Kidney (tissue), 14 donors: ENCODE results near the gene RAB3C. TPM values are rescaled to one million over a fixed set of nuclear protein-coding genes. Genes with fewer than 3 reads are reported as not detected.

Experiments
- DNase-seq, 5 donors: peaks; one replicate each; pipeline ENCODE4 v3.0.0-alpha.2; 2013 to 2020
- FAIRE-seq: peaks from 2 replicates; lab custom pipeline; 2012; peaks lifted over from hg19 to GRCh38; lab: Jason Lieb, UNC
- H3K27ac ChIP-seq, 2 donors: one replicate each; pipeline ENCODE4 v1.7.0; 2013; ENCODE audit warnings: low read depth in 2 of 2, low read length in 2 of 2, inconsistent platforms in 1 of 2
- H3K27me3 ChIP-seq: one replicate; pipeline ENCODE4 v1.7.1; 2013; ENCODE audit warnings: low read length, inconsistent platforms; ENCODE audit not compliant: control insufficient read depth, insufficient read depth
- H3K36me3 ChIP-seq, 3 donors: one replicate each; pipeline versions ENCODE4 v1.7.0 to v1.7.1; 2013; ENCODE audit warnings: low read length in 3 of 3, control low read depth in 1 of 3, inconsistent platforms in 1 of 3; ENCODE audit not compliant: insufficient read depth in 3 of 3, control insufficient read depth in 2 of 3
- H3K4me1 ChIP-seq, 3 donors: one replicate each; pipeline versions ENCODE4 v1.7.0 to v1.7.1; 2013; ENCODE audit warnings: low read length in 3 of 3, inconsistent platforms in 1 of 3, low read depth in 1 of 3; ENCODE audit not compliant: control insufficient read depth in 2 of 3, insufficient read depth in 2 of 3
- H3K4me3 ChIP-seq, 3 donors: one replicate each; pipeline versions ENCODE4 v1.7.0 to v1.8.1; 2013; ENCODE audit warnings: low read length in 3 of 3, control low read depth in 1 of 3, inconsistent platforms in 1 of 3
- H3K9ac ChIP-seq, 3 donors: one replicate each; pipeline versions ENCODE4 v1.7.0 to v1.7.1; 2013; ENCODE audit warnings: low read length in 3 of 3, control low read depth in 1 of 3, inconsistent platforms in 1 of 3
- H3K9me3 ChIP-seq, 3 donors: one replicate each; pipeline versions ENCODE4 v1.7.0 to v1.7.1; 2013; ENCODE audit warnings: low read length in 3 of 3, control low read depth in 1 of 3, inconsistent platforms in 1 of 3; ENCODE audit not compliant: control insufficient read depth in 2 of 3, insufficient read depth in 1 of 3
- CTCF ChIP-seq: IDR thresholded peaks from 3 replicates; pipeline ENCODE4 v1.5.1; 2012; ENCODE audit warnings: mild to moderate bottlenecking, moderate library complexity, borderline replicate concordance; ENCODE audit not compliant: insufficient read depth; ENCODE audit errors: extremely low read depth
- intact Hi-C: fragments of 100-400 bp; cut with DNase I; formaldehyde crosslinking; loops from one replicate; pipeline ENCODE4 v1.11.1; 2022
- polyA plus RNA-seq: library from polyadenylated mRNA; stranded (reverse); fragments of 350-450 nt; fragmentation: Illumina TruSeq; extraction: RNeasy Lipid Tissue Mini Kit (QIAGEN cat#74804); gene quantifications from one replicate; pipeline ENCODE4 v1.2.3, GENCODE V29; 2014; ENCODE audit warnings: low read depth, low replicate concordance; ENCODE audit not compliant: insufficient read depth
- total RNA-seq: library from RNA; stranded (reverse); fragmentation: NEBNext Ultra II Directional; extraction: Animal tissue kit (Norgen Biotek cat#: 25700); gene quantifications from one replicate; pipeline ENCODE4 v1.2.1, GENCODE V29; 2021
- donor health status: control.
- donor health status: control.
- donor health status: control.
- donor health status: control.
- donor health status: control.
- donor health status: DM: yes; HTN: yes; CAD: no.
- donor health status: Normal renal cell carcinoma (clear cell type).

RAB3C gene
- total and polyA plus RNA-seq, 2 donors from 2014 or later: 3.7 TPM; not detected in 1

GRCh38 chr5:58851571-58851970, 268.7 kb downstream of the RAB3C start:
- DNase-seq (no peak), FAIRE-seq (no peak)
- no peak overlapping the region for H3K27ac ChIP-seq
- no peaks in the 10 kb centered on the region for H3K4me1 ChIP-seq
- no peak overlapping the region for H3K9ac ChIP-seq
- H3K9me3 ChIP-seq: no peaks in the 10 kb centered on the region
- H3K27me3 ChIP-seq: no peaks in the 10 kb centered on the region
- intact Hi-C loops: loop anchor here (5.0 kb wide), 1 partner anchor 354 kb away; no protein-coding TSS in a partner anchor
- no peak for TF ChIP-seq CTCF
- H3K4me3 ChIP-seq: no peak overlapping the region
- H3K36me3 ChIP-seq: no peaks in the 10 kb centered on the region

GRCh38 chr5:58852566-58852965, 269.7 kb downstream of the RAB3C start:
- Histone ChIP-seq H3K27me3 (no peaks in the 10 kb centered on the region), H3K4me1 (no peaks in the 10 kb centered on the region), H3K27ac (no peak overlapping the region), H3K9ac (no peak overlapping the region), H3K9me3 (no peaks in the 10 kb centered on the region), H3K36me3 (no peaks in the 10 kb centered on the region), H3K4me3 (no peak overlapping the region)
- intact Hi-C loops: loop anchor here (5.0 kb wide), 1 partner anchor 355 kb away; no protein-coding TSS in a partner anchor
- FAIRE-seq (no peak), DNase-seq (no peak)
- TF ChIP-seq CTCF: no peak

- Histone ChIP-seq H3K4me1 (no peaks in the 10 kb centered on the region), H3K4me3 (no peak overlapping the region), H3K27me3 (no peaks in the 10 kb centered on the region), H3K27ac (no peak overlapping the region), H3K9ac (no peak overlapping the region), H3K36me3 (no peaks in the 10 kb centered on the region), H3K9me3 (no peaks in the 10 kb centered on the region)
- FAIRE-seq (no peak), DNase-seq (no peak)
- intact Hi-C loops: loop anchor here (5.0 kb wide), 1 partner anchor 357 kb away; no protein-coding TSS in a partner anchor
- TF ChIP-seq CTCF: no peak
These were observed 271.6 kb downstream of the RAB3C start for GRCh38 chr5:58854441-58854840.
